OCI-LY3 (cell line): Measurements from ENCODE around the gene SPAAR.

ENCODE experiments used
- CTCF ChIP-seq: fragments of 200-600, 300-600 bp; sonication (generic); IDR thresholded peaks from 2 replicates; pipeline ENCODE4 v1.5.1; 2014; ENCODE audit warnings: antibody characterized with exemption, low read length, low read depth
- EZH2phosphoT487 ChIP-seq: fragments of 200-600 bp; shearing (Covaris generic); IDR thresholded peaks from 2 replicates; pipeline ENCODE4 v1.6.1; 2018; ENCODE audit warnings: antibody characterized with exemption, mixed run types, low read depth

- TF ChIP-seq CTCF, result no peak
- TF ChIP-seq EZH2phosphoT487, result no peak
Measured at GRCh38 chr9:35871545-35871944, 37.7 kb upstream of the SPAAR start.
